Fibroblast of pulmonary artery (primary cell): ENCODE results near the gene HTRA3.

Experiments used
- DNase-seq: peaks from one replicate; pipeline ENCODE4 v3.0.0-alpha.2; 2010; ENCODE audit warnings: low read depth
- H3K4me3 ChIP-seq: replicated peaks from 2 replicates; pipeline ENCODE4 v1.5.1; 2011; ENCODE audit warnings: low read depth, mild to moderate bottlenecking, control low read depth, low read length, moderate library complexity
- CTCF ChIP-seq: IDR thresholded peaks from 2 replicates; pipeline ENCODE4 v1.5.1; 2011; ENCODE audit warnings: mild to moderate bottlenecking, control low read depth, low read length, inconsistent platforms; ENCODE audit errors: missing control alignments

Gene HTRA3

GRCh38 chr4:8324640-8325239 is 55.2 kb downstream of the HTRA3 start:
- H3K4me3 ChIP-seq: no peak overlapping the region

GRCh38 chr4:8325291-8325973 is 55.9 kb downstream of the HTRA3 start:
- no peak for TF ChIP-seq CTCF
- no peak overlapping the region for H3K4me3 ChIP-seq
- DNase-seq: no peak

More at GRCh38 chr4:8324640-8325239, 55.2 kb downstream of the HTRA3 start:
- DNase-seq: no peak
- TF ChIP-seq CTCF: no peak

- TF ChIP-seq CTCF: no peak
- DNase-seq: no peak
- no peak overlapping the region for H3K4me3 ChIP-seq
These were observed 56.7 kb downstream of the HTRA3 start for GRCh38 chr4:8326206-8326605.

GRCh38 chr4:8328456-8328855 is 58.9 kb downstream of the HTRA3 start:
- no peak for DNase-seq
- no peak overlapping the region for H3K4me3 ChIP-seq
- TF ChIP-seq CTCF: no peak

GRCh38 chr4:8328866-8329559 is 59.5 kb downstream of the HTRA3 start:
- no peak overlapping the region for H3K4me3 ChIP-seq
- no peak for DNase-seq
- no peak for TF ChIP-seq CTCF

GRCh38 chr4:8329560-8329858 is 60.0 kb downstream of the HTRA3 start:
- TF ChIP-seq CTCF: no peak
- DNase-seq: no peak
- H3K4me3 ChIP-seq: no peak overlapping the region
